ENCODE data around the gene WDFY4.
A peak's percentile ranks its signal among the peaks of the same experiment; 100 is the strongest.

The WDFY4 gene

GRCh38 chr10:48691812-48692528 is 7.3 kb downstream of the WDFY4 start:
- Histone ChIP-seq H2BK12ac (ENCODE audit: low read length in 2 of 2) (no peak overlapping the region), H3K18ac (ENCODE audit: low read depth in 1 of 2, low read length in 2 of 2) (no peak overlapping the region), H2BK15ac (ENCODE audit: low read depth, poor library complexity, severe bottlenecking) (no peak overlapping the region), H3K4me2 (ENCODE audit: low read length, poor library complexity, severe bottlenecking) (no peak overlapping the region), H2BK120ac (ENCODE audit: low read depth, low read length) (no peak overlapping the region), H3K23ac (ENCODE audit: low read length in 2 of 2) (no peak overlapping the region), H3K79me1 (replicated peaks; ENCODE audit: low read length, poor library complexity, severe bottlenecking) (no peaks in the 10 kb centered on the region), H3K14ac (ENCODE audit: low read length in 2 of 2) (peak overlapping the region in 1 of 2 experiments; percentile 77), H2AK5ac (ENCODE audit: low read length, severe bottlenecking) (no peak overlapping the region), H3K4me3 (ENCODE audit: insufficient read depth in 1 of 2, low read depth in 1 of 2, low read length in 2 of 2) (no peak overlapping the region), H4K8ac (ENCODE audit: low read length) (no peak overlapping the region), H3K27ac (ENCODE audit: low read length, poor library complexity, severe bottlenecking) (no peak overlapping the region), H4K91ac (ENCODE audit: low read length) (no peak overlapping the region), H3K36me3 (ENCODE audit: control insufficient read depth in 1 of 2, insufficient read depth in 2 of 2, low read depth in 1 of 2, low read length in 2 of 2) (no peaks in the 10 kb centered on the region), H3K9ac (ENCODE audit: low read length) (no peak overlapping the region), H3K4ac (ENCODE audit: low read depth in 1 of 2, low read length in 2 of 2) (no peak overlapping the region), H3K9me3 (ENCODE audit: control insufficient read depth, low read length) (no peaks in the 10 kb centered on the region), H2AFZ (ENCODE audit: low read depth, low read length) (peak overlapping the region; percentile 37), H3K27me3 (ENCODE audit: control insufficient read depth in 1 of 2, insufficient read depth in 1 of 2, low read length in 2 of 2) (peaks cover 30 to 78% of the 10 kb centered on the region in 2 experiments), H3K4me1 (ENCODE audit: control insufficient read depth, insufficient read depth, low read depth, low read length) (no peaks in the 10 kb centered on the region), H2BK5ac (ENCODE audit: low read depth, low read length, poor library complexity, severe bottlenecking) (no peak overlapping the region)
- WGBS = 52% methylated on average over 6 of the region's 8 CpGs
- DNase-seq = no peak

DNA sequence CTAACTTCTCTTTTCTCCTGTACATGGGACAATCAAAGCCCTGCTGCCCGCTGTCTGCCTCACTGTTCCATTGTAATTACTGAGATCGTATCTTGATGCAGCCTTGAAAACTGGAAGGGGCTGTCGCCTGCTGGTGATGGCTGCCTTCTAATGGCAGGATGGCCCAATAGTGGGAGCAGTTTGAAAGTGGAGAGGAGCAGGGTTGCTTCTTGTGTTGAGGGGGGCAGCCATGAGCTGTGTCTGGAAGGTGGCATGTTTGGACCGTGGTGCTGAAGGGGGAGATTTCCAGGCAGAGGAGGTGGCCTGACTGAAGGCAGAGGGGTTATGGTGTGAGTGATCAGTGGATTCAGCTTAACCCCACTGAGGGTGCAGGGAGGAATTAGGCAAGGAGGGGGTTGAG is 8.1 kb downstream of the WDFY4 start:
- no peak overlapping the region for H3K18ac ChIP-seq (ENCODE audit: low read depth in 1 of 2, low read length in 2 of 2)
- H2BK15ac ChIP-seq (ENCODE audit: low read depth, poor library complexity, severe bottlenecking) = no peak overlapping the region
- H3K14ac ChIP-seq (ENCODE audit: low read length in 2 of 2) = no peak overlapping the region
- no peaks in the 10 kb centered on the region for H3K36me3 ChIP-seq (ENCODE audit: control insufficient read depth in 1 of 2, insufficient read depth in 2 of 2, low read depth in 1 of 2, low read length in 2 of 2)
- H2BK12ac ChIP-seq (ENCODE audit: low read length in 2 of 2) = no peak overlapping the region
- whole genome bisulfite sequencing = 80% methylated on average over 4 of the region's 4 CpGs
- no peak overlapping the region for H3K4ac ChIP-seq (ENCODE audit: low read depth in 1 of 2, low read length in 2 of 2)
- no peaks in the 10 kb centered on the region for H3K4me1 ChIP-seq (ENCODE audit: control insufficient read depth, insufficient read depth, low read depth, low read length)
- no peak for DNase-seq
- no peaks in the 10 kb centered on the region for H3K9me3 ChIP-seq (ENCODE audit: control insufficient read depth, low read length)
- no peak overlapping the region for H3K4me2 ChIP-seq (ENCODE audit: low read length, poor library complexity, severe bottlenecking)
- no peak overlapping the region for H2BK5ac ChIP-seq (ENCODE audit: low read depth, low read length, poor library complexity, severe bottlenecking)
- no peak overlapping the region for H3K27ac ChIP-seq (ENCODE audit: low read length, poor library complexity, severe bottlenecking)
- no peak overlapping the region for H3K4me3 ChIP-seq (ENCODE audit: insufficient read depth in 1 of 2, low read depth in 1 of 2, low read length in 2 of 2)
- H2AFZ ChIP-seq (ENCODE audit: low read depth, low read length) = no peak overlapping the region
- no peaks in the 10 kb centered on the region for H3K79me1 ChIP-seq (replicated peaks; ENCODE audit: low read length, poor library complexity, severe bottlenecking)
- H3K27me3 ChIP-seq (ENCODE audit: control insufficient read depth in 1 of 2, insufficient read depth in 1 of 2, low read length in 2 of 2) = peaks cover 30 to 82% of the 10 kb centered on the region in 2 experiments
- H3K9ac ChIP-seq (ENCODE audit: low read length) = no peak overlapping the region
- no peak overlapping the region for H3K23ac ChIP-seq (ENCODE audit: low read length in 2 of 2)
- no peak overlapping the region for H2AK5ac ChIP-seq (ENCODE audit: low read length, severe bottlenecking)
- peak overlapping the region; percentile 41 for H4K91ac ChIP-seq (ENCODE audit: low read length)
- H2BK120ac ChIP-seq (ENCODE audit: low read depth, low read length) = no peak overlapping the region
- H4K8ac ChIP-seq (ENCODE audit: low read length) = no peak overlapping the region

DNA sequence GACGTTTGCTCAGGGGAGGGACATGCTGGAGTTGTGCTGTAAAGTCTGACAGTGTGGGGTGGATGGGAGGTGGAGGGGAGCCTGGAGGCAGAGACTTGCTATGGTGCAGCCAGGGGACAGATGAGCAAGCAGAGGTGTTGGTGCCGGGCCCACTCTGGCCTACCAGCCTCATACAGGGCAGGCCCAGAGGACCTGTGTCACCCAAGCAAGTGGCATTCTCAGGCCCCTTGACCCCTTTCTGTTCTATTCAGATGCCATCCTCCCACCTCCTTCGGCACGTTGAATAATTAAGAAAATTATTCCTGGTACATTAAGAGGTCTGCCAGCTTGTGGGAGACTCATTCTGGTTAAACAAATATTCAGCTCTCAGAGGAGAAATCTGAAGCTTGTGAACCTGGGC is 8.5 kb downstream of the WDFY4 start:
- H3K9me3 ChIP-seq (ENCODE audit: control insufficient read depth, low read length) = no peaks in the 10 kb centered on the region
- H4K91ac ChIP-seq (ENCODE audit: low read length) = peak overlapping the region; percentile 41
- no peak overlapping the region for H3K4me2 ChIP-seq (ENCODE audit: low read length, poor library complexity, severe bottlenecking)
- H3K27me3 ChIP-seq (ENCODE audit: control insufficient read depth in 1 of 2, insufficient read depth in 1 of 2, low read length in 2 of 2) = peaks cover 30 to 83% of the 10 kb centered on the region in 2 experiments
- H3K4me1 ChIP-seq (ENCODE audit: control insufficient read depth, insufficient read depth, low read depth, low read length) = no peaks in the 10 kb centered on the region
- H3K23ac ChIP-seq (ENCODE audit: low read length in 2 of 2) = no peak overlapping the region
- no peak overlapping the region for H2BK12ac ChIP-seq (ENCODE audit: low read length in 2 of 2)
- 82% methylated on average over 4 of the region's 4 CpGs for WGBS
- H2AK5ac ChIP-seq (ENCODE audit: low read length, severe bottlenecking) = no peak overlapping the region
- no peak overlapping the region for H3K4ac ChIP-seq (ENCODE audit: low read depth in 1 of 2, low read length in 2 of 2)
- no peak overlapping the region for H3K9ac ChIP-seq (ENCODE audit: low read length)
- no peak overlapping the region for H3K18ac ChIP-seq (ENCODE audit: low read depth in 1 of 2, low read length in 2 of 2)
- H2BK120ac ChIP-seq (ENCODE audit: low read depth, low read length) = no peak overlapping the region
- H2AFZ ChIP-seq (ENCODE audit: low read depth, low read length) = no peak overlapping the region
- no peak overlapping the region for H3K4me3 ChIP-seq (ENCODE audit: insufficient read depth in 1 of 2, low read depth in 1 of 2, low read length in 2 of 2)
- H3K14ac ChIP-seq (ENCODE audit: low read length in 2 of 2) = no peak overlapping the region
- no peaks in the 10 kb centered on the region for H3K79me1 ChIP-seq (replicated peaks; ENCODE audit: low read length, poor library complexity, severe bottlenecking)
- no peak overlapping the region for H2BK5ac ChIP-seq (ENCODE audit: low read depth, low read length, poor library complexity, severe bottlenecking)
- DNase-seq = no peak
- H3K27ac ChIP-seq (ENCODE audit: low read length, poor library complexity, severe bottlenecking) = no peak overlapping the region
- no peak overlapping the region for H2BK15ac ChIP-seq (ENCODE audit: low read depth, poor library complexity, severe bottlenecking)
- H3K36me3 ChIP-seq (ENCODE audit: control insufficient read depth in 1 of 2, insufficient read depth in 2 of 2, low read depth in 1 of 2, low read length in 2 of 2) = no peaks in the 10 kb centered on the region
- H4K8ac ChIP-seq (ENCODE audit: low read length) = no peak overlapping the region

DNA sequence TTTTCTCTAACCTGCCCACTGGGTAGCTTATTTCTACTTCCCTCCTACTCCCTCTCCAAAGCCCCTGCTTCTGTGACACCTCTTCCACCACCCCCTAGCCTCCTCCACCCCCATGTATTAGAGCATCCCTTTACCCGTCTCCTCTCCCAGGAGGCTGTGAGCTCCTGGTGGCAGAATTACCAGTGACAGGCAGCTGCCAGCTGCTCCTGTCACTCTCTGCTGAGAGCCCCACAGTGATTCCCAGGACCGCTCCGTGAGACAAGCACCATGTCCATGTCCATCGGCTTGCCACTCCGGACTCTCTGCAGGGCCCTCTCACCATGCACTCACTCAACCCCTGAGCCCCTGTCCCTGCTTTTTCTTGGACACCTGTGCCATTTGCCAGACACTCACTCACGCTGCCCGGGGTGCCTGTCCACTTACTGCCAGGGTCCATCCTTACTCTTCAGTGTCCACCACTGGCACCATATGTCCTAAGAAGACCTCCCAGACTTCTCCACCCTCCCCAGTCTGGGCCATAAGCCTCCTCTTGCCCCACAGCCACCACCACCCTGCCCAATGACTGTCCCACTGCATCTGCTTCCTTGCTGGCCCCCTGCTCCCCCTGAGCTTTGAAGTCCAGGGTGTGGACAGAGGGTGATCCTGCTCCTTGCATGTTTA is 9.8 kb downstream of the WDFY4 start:
- H3K14ac ChIP-seq (ENCODE audit: low read length in 2 of 2) = no peak overlapping the region
- H2AK5ac ChIP-seq (ENCODE audit: low read length, severe bottlenecking) = no peak overlapping the region
- H3K4me2 ChIP-seq (ENCODE audit: low read length, poor library complexity, severe bottlenecking) = no peak overlapping the region

More for the DNA sequence above, 9.8 kb downstream of the WDFY4 start:
- Histone ChIP-seq H2BK12ac (ENCODE audit: low read length in 2 of 2) (no peak overlapping the region), H3K9ac (ENCODE audit: low read length) (no peak overlapping the region), H2BK5ac (ENCODE audit: low read depth, low read length, poor library complexity, severe bottlenecking) (no peak overlapping the region), H3K27me3 (ENCODE audit: control insufficient read depth in 1 of 2, insufficient read depth in 1 of 2, low read length in 2 of 2) (peaks cover 34 to 87% of the 10 kb centered on the region in 2 experiments), H3K4me1 (ENCODE audit: control insufficient read depth, insufficient read depth, low read depth, low read length) (no peaks in the 10 kb centered on the region), H3K9me3 (ENCODE audit: control insufficient read depth, low read length) (no peaks in the 10 kb centered on the region), H3K18ac (ENCODE audit: low read depth in 1 of 2, low read length in 2 of 2) (no peak overlapping the region), H3K79me1 (replicated peaks; ENCODE audit: low read length, poor library complexity, severe bottlenecking) (no peaks in the 10 kb centered on the region), H2AFZ (ENCODE audit: low read depth, low read length) (no peak overlapping the region), H2BK15ac (ENCODE audit: low read depth, poor library complexity, severe bottlenecking) (no peak overlapping the region), H3K36me3 (ENCODE audit: control insufficient read depth in 1 of 2, insufficient read depth in 2 of 2, low read depth in 1 of 2, low read length in 2 of 2) (no peaks in the 10 kb centered on the region), H3K23ac (ENCODE audit: low read length in 2 of 2) (no peak overlapping the region), H3K27ac (ENCODE audit: low read length, poor library complexity, severe bottlenecking) (no peak overlapping the region), H2BK120ac (ENCODE audit: low read depth, low read length) (no peak overlapping the region), H4K8ac (ENCODE audit: low read length) (no peak overlapping the region), H3K4ac (ENCODE audit: low read depth in 1 of 2, low read length in 2 of 2) (no peak overlapping the region), H3K4me3 (ENCODE audit: insufficient read depth in 1 of 2, low read depth in 1 of 2, low read length in 2 of 2) (no peak overlapping the region), H4K91ac (ENCODE audit: low read length) (no peak overlapping the region)
- 91% methylated on average over 7 of the region's 7 CpGs for WGBS
- DNase-seq = no peak
